Right forelimb (tissue), 1 donor: ENCODE measurements around the gene C2orf42.
A peak's percentile ranks its signal among the peaks of the same experiment; 100 is the strongest.
"Not testable (repeated sequence)": the region's sequence is repeated elsewhere in the genome, so short reads cannot be mapped to it uniquely, and the experiment has no call there.

Source experiments
- DNase-seq: peaks from one replicate; pipeline ENCODE4 v3.0.0-alpha.2; 2018

The C2orf42 gene

GRCh38 chr2:70131344-70132143 lies 59.3 kb downstream of the C2orf42 start:
- DNase-seq = not testable (repeated sequence)

GRCh38 chr2:70128005-70128404 lies 62.8 kb downstream of the C2orf42 start:
- no peak for DNase-seq

- DNase-seq = no peak
These were observed 64.4 kb downstream of the C2orf42 start for GRCh38 chr2:70126413-70126812.

GRCh38 chr2:70125498-70125898 lies 65.3 kb downstream of the C2orf42 start:
- no peak for DNase-seq

- peak; percentile 88 for DNase-seq
These were observed 65.8 kb downstream of the C2orf42 start for GRCh38 chr2:70124983-70125480.

- no peak for DNase-seq
These were observed 67.0 kb downstream of the C2orf42 start for GRCh38 chr2:70123829-70124116.

- DNase-seq = peak; percentile 83
These were observed 67.6 kb downstream of the C2orf42 start for GRCh38 chr2:70123051-70123828.

- DNase-seq = no peak
These were observed 68.3 kb downstream of the C2orf42 start for GRCh38 chr2:70122470-70122869.

GRCh38 chr2:70121627-70122372 lies 69.0 kb downstream of the C2orf42 start:
- no peak for DNase-seq

GRCh38 chr2:70118798-70119454 lies 71.9 kb downstream of the C2orf42 start:
- DNase-seq = no peak

- no peak for DNase-seq
These were observed 73.8 kb downstream of the C2orf42 start for GRCh38 chr2:70116936-70117552.

GRCh38 chr2:70115646-70116442 lies 75.0 kb downstream of the C2orf42 start:
- DNase-seq = no peak

- no peak for DNase-seq
These were observed 77.3 kb downstream of the C2orf42 start for GRCh38 chr2:70113359-70114070.

- DNase-seq = no peak
These were observed 78.8 kb downstream of the C2orf42 start for GRCh38 chr2:70111752-70112591.

- not testable (repeated sequence) for DNase-seq
These were observed 80.4 kb downstream of the C2orf42 start for GRCh38 chr2:70110397-70110796.

- not testable (repeated sequence) for DNase-seq
These were observed 84.7 kb downstream of the C2orf42 start for GRCh38 chr2:70106138-70106537.

GRCh38 chr2:70104231-70105111 lies 86.3 kb downstream of the C2orf42 start:
- DNase-seq = peak; percentile 89

- no peak for DNase-seq
These were observed 87.2 kb downstream of the C2orf42 start for GRCh38 chr2:70103531-70104061.
